ENCODE measurements around the gene F10.

GRCh38 chr13:113135281-113135760 is 12.7 kb downstream of the F10 start:
- TF ChIP-seq CTCF (conservative IDR thresholded peaks at IDR 0.05; ENCODE audit: low read depth, low read length): no peak
- TF ChIP-seq EZH2 (IDR thresholded peaks at IDR 0.05; ENCODE audit: low read length, unreplicated experiment): no peak

All from PC-3 (cell line).